ENCODE measurements around the gene FIGNL2.

The FIGNL2 gene

DNA sequence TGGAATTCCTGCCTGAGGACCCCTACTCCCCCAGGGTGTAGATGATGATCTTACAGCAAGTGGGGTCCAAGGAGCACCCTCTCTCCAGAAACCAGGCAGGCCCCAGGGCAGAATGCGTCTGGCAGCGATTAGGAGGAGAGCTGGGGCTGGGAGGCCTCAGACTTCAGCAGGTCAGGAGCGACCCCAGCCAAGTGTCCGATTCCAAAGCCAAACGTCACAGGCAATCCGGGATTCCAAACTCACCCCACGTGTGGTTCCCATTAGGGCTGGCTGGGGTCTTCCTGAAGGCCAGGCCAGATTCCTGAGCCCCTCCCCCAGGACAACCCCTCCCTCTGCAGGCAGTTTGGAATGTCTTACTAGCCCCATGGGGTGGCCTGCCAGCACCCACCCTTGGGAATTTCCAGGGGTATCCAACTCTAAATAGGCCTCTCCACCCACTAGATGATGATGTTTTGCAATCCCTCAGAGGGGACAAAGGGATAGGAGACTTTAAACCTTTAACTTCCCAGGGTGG, 17.3 kb upstream of the FIGNL2 start:
- Histone ChIP-seq H3K27me3 (replicated peaks; ENCODE audit: control insufficient read depth, insufficient read depth, low read length) (peaks cover 9% of the 10 kb centered on the region), H3K4me3 (replicated peaks; ENCODE audit: low read depth, low read length) (no peak overlapping the region), H3K36me3 (ENCODE audit: control insufficient read depth, insufficient read depth, low read length) (no peaks in the 10 kb centered on the region)
- DNase-seq (ENCODE audit: extremely low read depth, insufficient read length), result no peak
- TF ChIP-seq CTCF (IDR thresholded peaks at IDR 0.05; ENCODE audit: insufficient read depth, low read length, poor library complexity, severe bottlenecking), result no peak

GRCh38 chr12:51864833-51865670, 16.5 kb upstream of the FIGNL2 start:
- Histone ChIP-seq H3K4me3 (replicated peaks; ENCODE audit: low read depth, low read length) (no peak overlapping the region), H3K36me3 (ENCODE audit: control insufficient read depth, insufficient read depth, low read length) (no peaks in the 10 kb centered on the region), H3K27me3 (replicated peaks; ENCODE audit: control insufficient read depth, insufficient read depth, low read length) (peaks cover 7% of the 10 kb centered on the region)
- no peak for TF ChIP-seq CTCF (IDR thresholded peaks at IDR 0.05; ENCODE audit: insufficient read depth, low read length, poor library complexity, severe bottlenecking)
- DNase-seq (ENCODE audit: extremely low read depth, insufficient read length), result no peak

DNA sequence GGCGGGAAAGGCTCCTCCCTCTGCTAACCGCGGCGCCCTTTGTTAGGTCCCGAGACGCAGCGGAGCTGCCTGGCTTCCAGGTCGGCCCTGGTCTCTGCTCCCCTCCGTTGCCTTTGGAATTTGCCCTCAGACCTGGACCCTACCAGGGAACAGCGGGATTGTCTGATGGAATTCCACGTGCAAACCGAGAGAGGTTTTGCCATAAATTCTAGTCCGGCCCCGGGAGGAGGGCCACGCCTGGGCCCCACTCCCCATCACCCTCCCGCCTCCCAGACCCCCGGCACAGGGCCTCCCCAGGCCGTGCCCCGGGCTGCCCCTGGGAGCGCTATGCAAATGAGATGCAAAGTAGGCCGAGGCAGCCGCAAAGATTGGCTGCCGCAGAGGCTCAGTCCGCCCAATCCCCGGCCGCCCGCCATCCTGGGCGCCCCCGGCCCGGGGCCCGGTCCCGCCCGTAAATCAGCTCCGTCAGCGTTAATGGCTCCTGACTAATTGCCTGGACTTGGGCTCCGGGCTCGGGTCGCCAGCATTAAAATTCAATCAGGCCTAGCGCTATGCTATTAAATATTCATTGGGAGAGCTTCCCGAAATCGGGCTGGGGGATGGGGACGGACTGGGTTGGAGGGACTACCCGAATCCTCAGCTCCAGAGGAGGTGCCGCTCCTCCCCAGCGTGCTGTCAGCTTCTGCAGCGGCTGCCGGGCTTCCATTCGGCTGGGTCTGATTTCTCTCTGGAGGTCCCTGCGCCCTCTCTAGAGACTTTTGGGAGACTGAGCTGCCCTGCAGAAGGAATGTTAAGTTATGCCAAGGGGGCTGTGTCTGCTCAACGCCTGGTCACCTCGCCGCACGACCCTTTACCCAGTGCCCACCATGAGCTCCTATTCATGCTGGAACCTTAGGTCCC, 15.7 kb upstream of the FIGNL2 start:
- Histone ChIP-seq H3K4me3 (replicated peaks; ENCODE audit: low read depth, low read length) (no peak overlapping the region), H3K36me3 (ENCODE audit: control insufficient read depth, insufficient read depth, low read length) (no peaks in the 10 kb centered on the region), H3K27me3 (replicated peaks; ENCODE audit: control insufficient read depth, insufficient read depth, low read length) (peaks cover 7% of the 10 kb centered on the region)
- DNase-seq (ENCODE audit: extremely low read depth, insufficient read length), result no peak
- TF ChIP-seq CTCF (IDR thresholded peaks at IDR 0.05; ENCODE audit: insufficient read depth, low read length, poor library complexity, severe bottlenecking), result no peak

- no peak overlapping the region for H3K4me3 ChIP-seq (replicated peaks; ENCODE audit: low read depth, low read length)
- H3K36me3 ChIP-seq (ENCODE audit: control insufficient read depth, insufficient read depth, low read length), result no peaks in the 10 kb centered on the region
- peaks cover 7% of the 10 kb centered on the region for H3K27me3 ChIP-seq (replicated peaks; ENCODE audit: control insufficient read depth, insufficient read depth, low read length)
- no peak for TF ChIP-seq CTCF (IDR thresholded peaks at IDR 0.05; ENCODE audit: insufficient read depth, low read length, poor library complexity, severe bottlenecking)
- no peak for DNase-seq (ENCODE audit: extremely low read depth, insufficient read length)
Measured at GRCh38 chr12:51863363-51863932, 14.9 kb upstream of the FIGNL2 start.

DNA sequence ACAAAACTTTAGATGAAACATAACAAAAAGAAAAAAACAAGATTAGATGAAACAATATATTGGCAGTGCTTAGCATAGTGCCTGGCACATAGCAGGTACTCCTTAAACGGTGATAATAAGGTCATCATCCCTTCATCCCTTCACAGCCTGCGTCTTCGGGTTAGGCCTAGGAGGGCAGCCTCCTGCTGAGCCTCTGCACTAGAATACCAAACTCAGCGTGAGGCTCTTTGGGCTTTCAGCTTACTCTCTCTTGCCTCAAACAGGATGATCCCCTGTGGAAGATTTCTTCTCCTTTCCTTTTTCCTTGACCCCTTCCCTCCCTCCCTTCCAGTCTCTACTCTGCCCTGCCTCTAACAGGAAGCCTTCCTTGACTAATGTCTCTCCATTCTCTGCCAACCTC, 14.4 kb upstream of the FIGNL2 start:
- no peak overlapping the region for H3K4me3 ChIP-seq (replicated peaks; ENCODE audit: low read depth, low read length)
- TF ChIP-seq CTCF (IDR thresholded peaks at IDR 0.05; ENCODE audit: insufficient read depth, low read length, poor library complexity, severe bottlenecking), result no peak
- H3K36me3 ChIP-seq (ENCODE audit: control insufficient read depth, insufficient read depth, low read length), result no peaks in the 10 kb centered on the region
- H3K27me3 ChIP-seq (replicated peaks; ENCODE audit: control insufficient read depth, insufficient read depth, low read length), result peaks cover 7% of the 10 kb centered on the region
- no peak for DNase-seq (ENCODE audit: extremely low read depth, insufficient read length)

All from GM06990 (cell line).